Activated CD8-positive, alpha-beta T cell treated with anti-CD3 and anti-CD28 coated beads, Interleukin-2, amount 10 ng/mL, durations not matched to agents 7 days and 5 days (primary cell): ENCODE measurements around the gene OXER1. TPM values are rescaled to one million over a fixed set of nuclear protein-coding genes. Genes with fewer than 3 reads are reported as not detected.

ENCODE experiments used
- ATAC-seq: fragments of 150-1000 bp; cut with Tn5 transposase; one replicate; pipeline ENCODE4 v1.10.0; 2021; ENCODE audit warnings: moderate library complexity
- CTCF ChIA-PET: fragments of 350-600 bp; sonication (Branson Sonifier 250); formaldehyde crosslinking; loops from one replicate; lab custom pipeline; 2021; ENCODE audit warnings: antibody characterized with exemption; lab: Charles Lee
- POLR2A ChIA-PET: fragments of 350-600 bp; sonication (Branson Sonifier 250); formaldehyde crosslinking; loops from one replicate; lab custom pipeline; 2021; ENCODE audit warnings: antibody characterized with exemption; lab: Charles Lee
- DNase-seq: peaks from one replicate; pipeline ENCODE4 v3.0.0-alpha.2; 2020
- H3K27ac Mint-ChIP-seq: one replicate; pipeline ENCODE4 v1.8.0; 2021; ENCODE audit warnings: mild to moderate bottlenecking, mixed read lengths
- H3K27me3 Mint-ChIP-seq: one replicate; pipeline ENCODE4 v1.8.0; 2021; ENCODE audit warnings: low read depth, mixed read lengths
- H3K36me3 Mint-ChIP-seq: one replicate; pipeline ENCODE4 v1.8.0; 2021; ENCODE audit warnings: low read depth, mixed read lengths
- H3K4me1 Mint-ChIP-seq: one replicate; pipeline ENCODE4 v1.8.0; 2021; ENCODE audit warnings: low read depth, mixed read lengths
- H3K4me3 Mint-ChIP-seq: one replicate; pipeline ENCODE4 v1.8.0; 2021; ENCODE audit warnings: mild to moderate bottlenecking, mixed read lengths
- H3K9me3 Mint-ChIP-seq: one replicate; pipeline ENCODE4 v1.8.0; 2022; ENCODE audit warnings: mixed read lengths; ENCODE audit not compliant: insufficient read depth
- total RNA-seq, 2 experiments: library from RNA; stranded (reverse); gene quantifications; one replicate each; pipeline ENCODE4 v1.2.3, GENCODE V29; 2021

OXER1 gene
- total RNA-seq, 2 experiments from 2014 or later, result not detected

GRCh38 chr2:42756150-42756775, 7.7 kb downstream of the OXER1 start:
- no peak for ATAC-seq
- Mint-ChIP-seq H3K36me3 (peaks cover 1% of the 10 kb centered on the region), H3K4me3 (no peak overlapping the region), H3K4me1 (peaks cover 7% of the 10 kb centered on the region), H3K27me3 (no peaks in the 10 kb centered on the region), H3K9me3 (no peaks in the 10 kb centered on the region), H3K27ac (no peak overlapping the region)
- ChIA-PET POLR2A (no interaction called here), CTCF (no interaction called here)
- DNase-seq, result no peak

- ChIA-PET POLR2A (no interaction called here), CTCF (interaction anchor here (1.1 kb wide), 1 partner anchor 92 kb away, joined by 3 read pairs; no protein-coding TSS in a partner anchor)
- Mint-ChIP-seq H3K4me1 (peaks cover 7% of the 10 kb centered on the region), H3K36me3 (peaks cover 1% of the 10 kb centered on the region), H3K27me3 (no peaks in the 10 kb centered on the region), H3K4me3 (no peak overlapping the region), H3K9me3 (no peaks in the 10 kb centered on the region), H3K27ac (no peak overlapping the region)
- ATAC-seq (no peak), DNase-seq (no peak)
Observed at GRCh38 chr2:42755191-42755880, 8.6 kb downstream of the OXER1 start.

- Mint-ChIP-seq H3K4me1 (peaks cover 7% of the 10 kb centered on the region), H3K36me3 (peaks cover 1% of the 10 kb centered on the region), H3K4me3 (no peak overlapping the region), H3K9me3 (no peaks in the 10 kb centered on the region), H3K27me3 (no peaks in the 10 kb centered on the region), H3K27ac (no peak overlapping the region)
- CTCF ChIA-PET, result interaction anchor here (0.9 to 1.1 kb wide), 2 partner anchors 58 to 91 kb away, joined by 3 read pairs; no protein-coding TSS in a partner anchor
- POLR2A ChIA-PET, result no interaction called here
- ATAC-seq, result no peak
- DNase-seq, result no peak
Observed at GRCh38 chr2:42754776-42755140, 9.2 kb downstream of the OXER1 start.

- Mint-ChIP-seq H3K9me3 (no peaks in the 10 kb centered on the region), H3K4me1 (peaks cover 7% of the 10 kb centered on the region), H3K4me3 (no peak overlapping the region), H3K27ac (no peak overlapping the region), H3K27me3 (no peaks in the 10 kb centered on the region), H3K36me3 (peaks cover 1% of the 10 kb centered on the region)
- ChIA-PET CTCF (interaction anchor here (0.9 to 1.1 kb wide), 2 partner anchors 59 to 91 kb away, joined by 3 read pairs; no protein-coding TSS in a partner anchor), POLR2A (no interaction called here)
- ATAC-seq (no peak), DNase-seq (no peak)
Observed at GRCh38 chr2:42754021-42754775, 9.7 kb downstream of the OXER1 start.

GRCh38 chr2:42752816-42753813, 10.8 kb downstream of the OXER1 start:
- no peak for ATAC-seq
- no peak overlapping the region for H3K4me3 Mint-ChIP-seq
- CTCF ChIA-PET, result no interaction called here

GRCh38 chr2:42752314-42752713, 11.6 kb downstream of the OXER1 start:
- DNase-seq (no peak), ATAC-seq (no peak)
- H3K36me3 Mint-ChIP-seq, result peaks cover 1% of the 10 kb centered on the region
- POLR2A ChIA-PET, result no interaction called here
- peaks cover 7% of the 10 kb centered on the region for H3K4me1 Mint-ChIP-seq
- CTCF ChIA-PET, result no interaction called here
- no peaks in the 10 kb centered on the region for H3K27me3 Mint-ChIP-seq
- H3K4me3 Mint-ChIP-seq, result no peak overlapping the region
- no peaks in the 10 kb centered on the region for H3K9me3 Mint-ChIP-seq
- H3K27ac Mint-ChIP-seq, result no peak overlapping the region

More at GRCh38 chr2:42752816-42753813, 10.8 kb downstream of the OXER1 start:
- POLR2A ChIA-PET, result no interaction called here
- H3K27ac Mint-ChIP-seq, result no peak overlapping the region
- DNase-seq, result no peak
- peaks cover 7% of the 10 kb centered on the region for H3K4me1 Mint-ChIP-seq
- no peaks in the 10 kb centered on the region for H3K9me3 Mint-ChIP-seq
- H3K36me3 Mint-ChIP-seq, result peaks cover 1% of the 10 kb centered on the region
- H3K27me3 Mint-ChIP-seq, result no peaks in the 10 kb centered on the region

- H3K27ac Mint-ChIP-seq, result no peak overlapping the region
- CTCF ChIA-PET, result no interaction called here
- no peak overlapping the region for H3K4me3 Mint-ChIP-seq
- no peaks in the 10 kb centered on the region for H3K4me1 Mint-ChIP-seq
- H3K27me3 Mint-ChIP-seq, result no peaks in the 10 kb centered on the region
- no peaks in the 10 kb centered on the region for H3K9me3 Mint-ChIP-seq
- ATAC-seq (no peak), DNase-seq (no peak)
- no peaks in the 10 kb centered on the region for H3K36me3 Mint-ChIP-seq
- POLR2A ChIA-PET, result no interaction called here
Observed at GRCh38 chr2:42748840-42749239, 15.1 kb downstream of the OXER1 start.

GRCh38 chr2:42747422-42747821, 16.5 kb downstream of the OXER1 start:
- Mint-ChIP-seq H3K4me3 (no peak overlapping the region), H3K27me3 (no peaks in the 10 kb centered on the region), H3K9me3 (no peaks in the 10 kb centered on the region), H3K27ac (no peak overlapping the region), H3K4me1 (no peaks in the 10 kb centered on the region), H3K36me3 (peaks cover 4% of the 10 kb centered on the region)
- DNase-seq (no peak), ATAC-seq (no peak)
- CTCF ChIA-PET, result no interaction called here
- POLR2A ChIA-PET, result no interaction called here

- POLR2A ChIA-PET, result no interaction called here
- H3K27me3 Mint-ChIP-seq, result no peaks in the 10 kb centered on the region
- no peak overlapping the region for H3K4me3 Mint-ChIP-seq
- peaks cover 2% of the 10 kb centered on the region for H3K9me3 Mint-ChIP-seq
- CTCF ChIA-PET, result interaction anchor here (1.4 kb wide), 1 partner anchor 14 kb away, joined by 4 read pairs; no protein-coding TSS in a partner anchor
- no peak overlapping the region for H3K27ac Mint-ChIP-seq
- H3K4me1 Mint-ChIP-seq, result peaks cover 4% of the 10 kb centered on the region
- no peak for ATAC-seq
- H3K36me3 Mint-ChIP-seq, result peaks cover 13% of the 10 kb centered on the region
- DNase-seq, result no peak
Observed at GRCh38 chr2:42744545-42745082, 19.3 kb downstream of the OXER1 start.

GRCh38 chr2:42743659-42743990, 20.3 kb downstream of the OXER1 start:
- H3K9me3 Mint-ChIP-seq, result peaks cover 9% of the 10 kb centered on the region
- peaks cover 21% of the 10 kb centered on the region for H3K36me3 Mint-ChIP-seq
- H3K27me3 Mint-ChIP-seq, result no peaks in the 10 kb centered on the region
- DNase-seq, result no peak
- POLR2A ChIA-PET, result no interaction called here
- H3K4me3 Mint-ChIP-seq, result no peak overlapping the region
- CTCF ChIA-PET, result no interaction called here
- no peak overlapping the region for H3K27ac Mint-ChIP-seq
- no peak for ATAC-seq
- peaks cover 4% of the 10 kb centered on the region for H3K4me1 Mint-ChIP-seq
